NCI-H526 (cell line): Measurements from ENCODE around the gene GAB1.

ENCODE experiments used
- DNase-seq, 2 experiments: peaks; one replicate each; lab custom pipeline; 2025; lab: John Stamatoyannopoulos, UW

GAB1 gene

GRCh38 chr4:143489106-143489505 lies 152.4 kb downstream of the GAB1 start:
- no peak for DNase-seq

GRCh38 chr4:143498021-143498420 lies 161.3 kb downstream of the GAB1 start:
- no peak for DNase-seq

GRCh38 chr4:143502231-143502630 lies 165.6 kb downstream of the GAB1 start:
- DNase-seq = no peak

DNA sequence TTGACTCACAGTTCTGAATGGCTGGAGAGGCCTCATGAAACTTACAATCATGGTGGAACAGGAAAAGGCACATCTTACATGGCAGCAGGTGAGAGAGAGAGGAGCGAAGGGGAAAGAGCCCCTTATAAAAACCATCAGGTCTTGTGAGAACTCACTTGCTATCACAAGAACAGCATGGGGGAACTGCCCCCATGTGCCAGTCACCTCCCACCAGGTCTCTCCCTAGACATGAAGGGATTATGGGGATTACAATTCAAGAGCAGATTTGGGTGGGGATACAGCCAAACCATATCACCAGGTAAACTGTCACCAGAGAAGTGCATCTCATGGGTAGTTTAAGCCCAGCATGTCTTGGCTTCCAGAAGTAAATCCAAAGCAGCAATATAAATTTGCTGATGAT lies 169.4 kb downstream of the GAB1 start:
- no peak for DNase-seq

- no peak for DNase-seq
Measured at GRCh38 chr4:143511906-143512305, 175.2 kb downstream of the GAB1 start.

- DNase-seq = no peak
Measured at GRCh38 chr4:143512978-143513313, 176.3 kb downstream of the GAB1 start.

- peak; percentile 97 to 98 for DNase-seq
Measured at GRCh38 chr4:143513314-143514168, 176.9 kb downstream of the GAB1 start, which contains the start of gene SMARCA5. TSS of gene SMARCA5 (plus strand) at chr4:143513702. CDS start at chr4:143513925, 223 bp downstream.

- DNase-seq = no peak
Measured at GRCh38 chr4:143514169-143514495, 177.5 kb downstream of the GAB1 start.

GRCh38 chr4:143514497-143514896 lies 177.8 kb downstream of the GAB1 start:
- peak; percentile 27 to 65 for DNase-seq

DNA sequence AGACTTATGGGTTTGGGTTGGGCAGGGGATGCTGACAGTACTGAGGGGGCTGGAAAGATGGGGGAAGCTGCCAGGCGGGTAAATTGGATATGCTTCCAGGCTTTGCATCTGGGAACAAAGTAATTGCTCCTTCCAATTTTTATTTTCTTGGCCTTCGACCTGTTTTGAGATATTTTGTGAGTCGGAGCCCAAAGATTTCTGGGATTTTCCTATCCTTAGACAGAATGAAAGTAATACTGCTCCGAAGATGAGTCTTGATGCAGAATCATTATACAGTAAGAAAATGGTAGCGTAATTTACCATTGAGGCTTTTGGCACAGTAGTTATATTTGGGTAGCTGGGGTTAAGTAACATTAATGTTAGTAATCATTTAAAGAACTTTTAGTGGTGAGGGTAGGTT lies 178.2 kb downstream of the GAB1 start:
- peak in 1 of 2 experiments; percentile 34 for DNase-seq

- DNase-seq = no peak
Measured at GRCh38 chr4:143515905-143516304, 179.2 kb downstream of the GAB1 start.

GRCh38 chr4:143517764-143518163 lies 181.1 kb downstream of the GAB1 start:
- no peak for DNase-seq
